Lung (tissue), 12 donors: Measurements from ENCODE around the gene CCDC192. TPM values are rescaled to one million over a fixed set of nuclear protein-coding genes. Genes with fewer than 3 reads are reported as not detected.
A peak's percentile ranks its signal among the peaks of the same experiment; 100 is the strongest.

ENCODE experiments used
- ATAC-seq: fragments of 200-7000 bp; cut with Tn5 transposase; one replicate; pipeline ENCODE4 v1.9.1; 2020; ENCODE audit warnings: moderate number of reproducible peaks; ENCODE audit not compliant: insufficient read depth, low FRiP score
- DNase-seq, 3 donors: peaks; one replicate each; pipeline ENCODE4 v3.0.0-alpha.2; 2013 to 2017
- H3K27ac ChIP-seq, 2 donors: one replicate each; pipeline ENCODE4 v1.5.1; 2013; ENCODE audit warnings: mild to moderate bottlenecking in 2 of 2, moderate library complexity in 2 of 2, control low read depth in 1 of 2, inconsistent platforms in 1 of 2, low read depth in 1 of 2, low read length in 1 of 2
- H3K27me3 ChIP-seq, 3 donors: one replicate each; pipeline ENCODE4 v1.5.1; 2013; ENCODE audit warnings: low read length in 2 of 3; ENCODE audit not compliant: control insufficient read depth in 3 of 3, insufficient read depth in 3 of 3
- H3K36me3 ChIP-seq, 4 donors: one replicate each; pipeline ENCODE4 v1.5.1; 2013; ENCODE audit warnings: low read length in 4 of 4, mild to moderate bottlenecking in 1 of 4, moderate library complexity in 1 of 4; ENCODE audit not compliant: control insufficient read depth in 4 of 4, insufficient read depth in 4 of 4
- H3K4me1 ChIP-seq, 5 donors: one replicate each; pipeline ENCODE4 v1.5.1; 2013; ENCODE audit warnings: low read length in 5 of 5, mild to moderate bottlenecking in 2 of 5, moderate library complexity in 1 of 5; ENCODE audit not compliant: control insufficient read depth in 5 of 5, insufficient read depth in 5 of 5
- H3K4me3 ChIP-seq: one replicate; pipeline ENCODE4 v1.5.1; 2013; ENCODE audit warnings: mild to moderate bottlenecking, control low read depth, moderate library complexity
- H3K9ac ChIP-seq, 2 donors: one replicate each; pipeline ENCODE4 v1.5.1; 2013; ENCODE audit warnings: low read length in 2 of 2, control low read depth in 1 of 2; ENCODE audit not compliant: insufficient read depth in 1 of 2
- H3K9me3 ChIP-seq, 4 donors: one replicate each; pipeline ENCODE4 v1.5.1; 2013; ENCODE audit warnings: low read length in 3 of 4, mild to moderate bottlenecking in 1 of 4, moderate library complexity in 1 of 4; ENCODE audit not compliant: control insufficient read depth in 4 of 4, insufficient read depth in 3 of 4
- WGBS, 2 donors: extraction: QIAGEN DNeasy Blood & Tissue Kit; methylation state at CpG; one replicate each; pipeline ENCODE4 v1.1.7; 2013; 5-methylcytosine and 5-hydroxymethylcytosine counted together
- polyA plus RNA-seq, 2 donors: library from polyadenylated mRNA; stranded (reverse); fragments of 200-250 nt; gene quantifications; one replicate each; pipeline ENCODE4 v1.2.1, GENCODE V29; 2013
- total RNA-seq, 2 donors: library from RNA; depleted of rRNA in 1 of 2; stranded (reverse); fragments of >200 nt in 1 of 2; gene quantifications; one replicate each; pipeline ENCODE4 v1.2.1, GENCODE V29; 2014 to 2021
- TF ChIP-seq, protein P1 (sequence below): IDR thresholded peaks from 2 replicates; pipeline ENCODE4 v1.5.1; 2012; ENCODE audit warnings: mild to moderate bottlenecking; ENCODE audit errors: control extremely low read depth, extremely low read depth
- donor health status: control.
- donor health status: control.
- donor health status: Bipolar disorder and iron deficiency.
- donor health status: healthy.
- donor health status: DM: yes; HTN: yes; CAD: no.

CCDC192 gene
- total and polyA plus RNA-seq, 4 donors, result 0.08 to 0.47 (median 0.40) TPM; not detected in 1

DNA sequence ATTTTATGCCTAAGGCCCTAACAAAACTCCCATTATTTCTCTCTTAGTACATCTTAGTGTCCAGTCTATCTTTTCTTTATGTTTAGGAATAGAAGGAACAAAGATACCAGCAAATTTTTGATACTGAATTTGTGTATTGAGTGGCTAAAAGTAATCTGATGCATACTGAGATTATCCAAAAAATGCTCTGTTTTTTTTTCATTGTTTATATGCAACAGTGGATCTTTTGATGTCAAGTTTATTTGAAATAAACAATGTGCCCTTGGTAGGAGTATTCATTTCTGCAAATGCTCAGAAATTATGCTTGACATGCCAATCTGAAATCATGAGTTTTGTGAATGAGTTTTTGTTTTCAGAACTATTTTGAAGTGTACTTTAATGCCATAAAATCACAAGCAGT lies 58.7 kb downstream of the CCDC192 start:
- H3K36me3 ChIP-seq, result no peaks in the 10 kb centered on the region
- H3K9ac ChIP-seq, result no peak overlapping the region
- H3K4me3 ChIP-seq, result no peak overlapping the region
- TF ChIP-seq, protein P1, sequence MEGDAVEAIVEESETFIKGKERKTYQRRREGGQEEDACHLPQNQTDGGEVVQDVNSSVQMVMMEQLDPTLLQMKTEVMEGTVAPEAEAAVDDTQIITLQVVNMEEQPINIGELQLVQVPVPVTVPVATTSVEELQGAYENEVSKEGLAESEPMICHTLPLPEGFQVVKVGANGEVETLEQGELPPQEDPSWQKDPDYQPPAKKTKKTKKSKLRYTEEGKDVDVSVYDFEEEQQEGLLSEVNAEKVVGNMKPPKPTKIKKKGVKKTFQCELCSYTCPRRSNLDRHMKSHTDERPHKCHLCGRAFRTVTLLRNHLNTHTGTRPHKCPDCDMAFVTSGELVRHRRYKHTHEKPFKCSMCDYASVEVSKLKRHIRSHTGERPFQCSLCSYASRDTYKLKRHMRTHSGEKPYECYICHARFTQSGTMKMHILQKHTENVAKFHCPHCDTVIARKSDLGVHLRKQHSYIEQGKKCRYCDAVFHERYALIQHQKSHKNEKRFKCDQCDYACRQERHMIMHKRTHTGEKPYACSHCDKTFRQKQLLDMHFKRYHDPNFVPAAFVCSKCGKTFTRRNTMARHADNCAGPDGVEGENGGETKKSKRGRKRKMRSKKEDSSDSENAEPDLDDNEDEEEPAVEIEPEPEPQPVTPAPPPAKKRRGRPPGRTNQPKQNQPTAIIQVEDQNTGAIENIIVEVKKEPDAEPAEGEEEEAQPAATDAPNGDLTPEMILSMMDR, result no peak
- ATAC-seq (no peak), DNase-seq (no peak)
- peaks cover 0 to 11% (median 0%) of the 10 kb centered on the region in 5 donors for H3K4me1 ChIP-seq
- H3K27ac ChIP-seq, result no peak overlapping the region
- no peaks in the 10 kb centered on the region for H3K27me3 ChIP-seq
- H3K9me3 ChIP-seq, result no peaks in the 10 kb centered on the region

DNA sequence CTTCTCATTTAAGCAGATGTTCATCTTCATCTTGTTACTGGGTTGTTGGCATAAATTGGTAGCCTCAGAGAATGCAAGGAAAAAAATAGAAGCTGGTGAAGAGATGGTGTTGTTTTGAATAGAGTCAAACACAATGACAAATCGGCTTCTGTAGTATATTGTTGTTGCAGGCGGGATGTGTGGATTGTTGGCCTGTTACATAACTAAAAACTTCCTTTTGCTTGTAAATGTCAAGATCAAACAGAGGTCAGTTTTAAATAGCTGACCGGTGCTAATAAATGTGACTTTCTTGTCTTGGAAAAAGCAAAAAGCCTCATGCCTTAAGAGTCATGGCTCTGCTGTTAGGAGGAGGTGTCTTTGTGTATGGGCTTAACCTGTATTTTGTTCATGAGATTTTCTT lies 59.2 kb downstream of the CCDC192 start:
- no peak overlapping the region for H3K9ac ChIP-seq
- 56 to 63% methylated on average over 3 of the region's 3 CpGs for WGBS, 2 donors
- TF ChIP-seq, protein P1, result no peak
- no peak overlapping the region for H3K27ac ChIP-seq
- peak in 2 of 3 donors; percentile 15 to 29 for DNase-seq
- H3K27me3 ChIP-seq, result no peaks in the 10 kb centered on the region
- no peak overlapping the region for H3K4me3 ChIP-seq
- no peaks in the 10 kb centered on the region for H3K36me3 ChIP-seq
- no peaks in the 10 kb centered on the region for H3K9me3 ChIP-seq
- ATAC-seq, result no peak
- H3K4me1 ChIP-seq, result peaks cover 0 to 11% (median 0%) of the 10 kb centered on the region in 5 donors

DNA sequence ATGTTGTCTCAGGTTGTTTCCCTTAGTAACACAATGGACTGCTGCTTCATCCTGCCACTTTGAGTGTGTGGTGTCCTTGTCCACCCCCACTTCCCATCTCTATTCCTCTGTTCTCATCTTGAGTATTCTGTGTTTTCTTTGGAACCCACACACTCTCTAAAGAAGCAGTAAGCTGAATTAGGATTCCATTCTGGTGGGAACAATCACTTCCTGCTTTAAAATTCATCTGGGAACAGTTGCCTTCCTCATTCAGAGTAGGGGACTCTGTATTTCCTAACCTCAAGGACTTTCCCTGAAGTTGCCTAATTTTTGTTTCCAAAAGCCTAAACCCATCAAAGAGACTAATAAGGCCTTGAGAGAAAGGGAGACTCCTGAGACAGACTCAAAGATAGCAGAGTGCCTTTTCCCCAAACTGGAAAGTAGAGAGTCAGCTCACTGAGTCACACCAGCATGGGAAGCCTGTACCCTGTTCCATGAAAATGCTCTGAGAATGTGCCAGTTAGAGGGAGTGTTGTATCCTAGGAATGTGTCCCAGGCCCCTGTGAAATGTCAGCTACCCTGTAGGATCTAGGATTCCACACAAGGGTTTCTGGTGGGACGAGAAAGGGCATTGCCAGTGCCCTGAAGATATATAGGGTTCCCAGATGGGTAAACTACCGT lies 63.6 kb downstream of the CCDC192 start:
- H3K4me1 ChIP-seq, result peaks cover 0 to 15% (median 0%) of the 10 kb centered on the region in 5 donors
- H3K27ac ChIP-seq, result no peak overlapping the region
- TF ChIP-seq, protein P1, result no peak
- no peak for ATAC-seq
- no peak for DNase-seq
- H3K4me3 ChIP-seq, result no peak overlapping the region
- WGBS, 2 donors, result 91 to 100% methylated on average over 2 of the region's 2 CpGs
- H3K9me3 ChIP-seq, result no peaks in the 10 kb centered on the region
- no peak overlapping the region for H3K9ac ChIP-seq
- H3K27me3 ChIP-seq, result peaks cover 0 to 3% (median 0%) of the 10 kb centered on the region in 3 donors
- no peaks in the 10 kb centered on the region for H3K36me3 ChIP-seq

DNA sequence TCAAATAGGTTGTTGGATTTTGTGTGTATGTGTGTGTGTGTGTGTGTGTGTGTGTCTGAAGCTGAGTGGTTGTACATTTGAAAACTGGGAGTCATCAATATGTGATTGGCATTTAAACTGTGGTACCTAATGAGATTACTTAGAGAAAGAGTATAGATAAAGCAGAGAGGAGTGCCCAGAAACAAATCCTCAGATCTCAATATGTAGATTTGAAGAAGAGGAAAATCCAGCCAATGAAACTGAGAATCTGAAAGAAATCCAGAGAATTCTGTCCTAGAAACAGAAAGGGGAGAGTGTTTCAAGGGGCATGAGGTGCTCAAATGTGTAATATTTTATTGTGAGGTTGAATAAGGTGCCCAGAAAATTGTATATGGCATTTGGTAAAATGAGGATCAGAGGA lies 66.2 kb downstream of the CCDC192 start:
- Histone ChIP-seq H3K27me3 (peaks cover 0 to 3% (median 0%) of the 10 kb centered on the region in 3 donors), H3K9ac (no peak overlapping the region), H3K4me1 (peaks cover 0 to 3% (median 0%) of the 10 kb centered on the region in 5 donors), H3K36me3 (no peaks in the 10 kb centered on the region), H3K4me3 (no peak overlapping the region), H3K27ac (no peak overlapping the region), H3K9me3 (no peaks in the 10 kb centered on the region)
- ATAC-seq (no peak), DNase-seq (no peak)
- TF ChIP-seq, protein P1, result no peak
